H9 (cell line): Measurements from ENCODE around the gene MOXD1. TPM values are rescaled to one million over a fixed set of nuclear protein-coding genes. Genes with fewer than 3 reads are reported as not detected.

Experiments
- DNase-seq: peaks from one replicate; pipeline ENCODE4 v3.0.0-alpha.2; 2017
- H2AFZ ChIP-seq: one replicate; pipeline ENCODE4 v1.6.1; 2013; ENCODE audit warnings: mild to moderate bottlenecking, low read length, control low read depth, moderate library complexity
- H2AK5ac ChIP-seq: 2 replicates; pipeline ENCODE4 v1.6.1; 2013; ENCODE audit warnings: low read length, control low read depth, mixed read lengths; ENCODE audit not compliant: insufficient read length
- H2BK120ac ChIP-seq: one replicate; pipeline ENCODE4 v1.6.1; 2013; ENCODE audit warnings: low read depth, mild to moderate bottlenecking, low read length, control low read depth, inconsistent platforms; ENCODE audit not compliant: poor library complexity, severe bottlenecking
- H2BK12ac ChIP-seq: 2 replicates; pipeline ENCODE4 v1.6.1; 2013; ENCODE audit warnings: low read length, control low read depth, mixed read lengths, low read depth; ENCODE audit not compliant: insufficient read length
- H2BK15ac ChIP-seq: 2 replicates; pipeline ENCODE4 v1.6.1; 2013; ENCODE audit warnings: low read depth, low read length, control low read depth
- H2BK20ac ChIP-seq: one replicate; pipeline ENCODE4 v1.6.1; 2013; ENCODE audit warnings: low read depth, mild to moderate bottlenecking, low read length, control low read depth, inconsistent platforms; ENCODE audit not compliant: poor library complexity, severe bottlenecking
- H2BK5ac ChIP-seq: 2 replicates; pipeline ENCODE4 v1.6.1; 2013; ENCODE audit warnings: low read length, control low read depth, mixed read lengths; ENCODE audit not compliant: insufficient read length
- H3K14ac ChIP-seq: 2 replicates; pipeline ENCODE4 v1.6.1; 2013; ENCODE audit warnings: low read length, control low read depth; ENCODE audit not compliant: insufficient read depth
- H3K18ac ChIP-seq: 2 replicates; pipeline ENCODE4 v1.6.1; 2013; ENCODE audit warnings: low read depth, mild to moderate bottlenecking, mixed read lengths, low read length, control low read depth; ENCODE audit not compliant: insufficient read length
- H3K23ac ChIP-seq: 2 replicates; pipeline ENCODE4 v1.6.1; 2013; ENCODE audit warnings: low read length, control low read depth, mixed read lengths, low read depth; ENCODE audit not compliant: insufficient read length
- H3K23me2 ChIP-seq: 2 replicates; pipeline ENCODE4 v1.6.1; 2013; ENCODE audit warnings: low read depth, mild to moderate bottlenecking, mixed read lengths, low read length, control low read depth; ENCODE audit not compliant: insufficient read length, poor library complexity, severe bottlenecking
- H3K27ac ChIP-seq: 2 replicates; pipeline ENCODE4 v1.5.1; 2013; ENCODE audit warnings: low read length, control low read depth, mixed read lengths, low read depth; ENCODE audit not compliant: insufficient read length
- H3K27me3 ChIP-seq: 2 replicates; pipeline ENCODE4 v1.6.1; 2013; ENCODE audit warnings: low read length, control low read depth, inconsistent platforms; ENCODE audit not compliant: insufficient read depth
- H3K4ac ChIP-seq: 2 replicates; pipeline ENCODE4 v1.6.1; 2013; ENCODE audit warnings: low read depth, mild to moderate bottlenecking, control low read depth, inconsistent platforms, low read length, moderate library complexity
- H3K4me1 ChIP-seq: 2 replicates; pipeline ENCODE4 v1.6.1; 2013; ENCODE audit warnings: low read length, control low read depth, inconsistent platforms; ENCODE audit not compliant: insufficient read depth
- H3K4me2 ChIP-seq: 2 replicates; pipeline ENCODE4 v1.6.1; 2013; ENCODE audit warnings: low read length, control low read depth, mixed read lengths; ENCODE audit not compliant: insufficient read length, insufficient read depth
- H3K56ac ChIP-seq: 2 replicates; pipeline ENCODE4 v1.6.1; 2013; ENCODE audit warnings: low read depth, mild to moderate bottlenecking, mixed read lengths, low read length, control low read depth; ENCODE audit not compliant: insufficient read length
- H3K79me1 ChIP-seq: 2 replicates; pipeline ENCODE4 v1.6.1; 2013; ENCODE audit warnings: low read depth, mild to moderate bottlenecking, moderate library complexity, low read length, control low read depth, inconsistent platforms; ENCODE audit not compliant: insufficient read depth, poor library complexity, severe bottlenecking
- H3K79me2 ChIP-seq: 2 replicates; pipeline ENCODE4 v1.6.1; 2013; ENCODE audit warnings: low read length, control low read depth, inconsistent platforms; ENCODE audit not compliant: insufficient read depth
- H3K9ac ChIP-seq: 2 replicates; pipeline ENCODE4 v1.6.1; 2013; ENCODE audit warnings: low read length, control low read depth, mixed read lengths; ENCODE audit not compliant: insufficient read length; ENCODE audit errors: extremely low read depth
- H3K9me3 ChIP-seq: one replicate; pipeline ENCODE4 v1.6.1; 2013; ENCODE audit warnings: low read depth, low read length, inconsistent platforms; ENCODE audit not compliant: control insufficient read depth
- H3T11ph ChIP-seq: one replicate; pipeline ENCODE4 v1.6.1; 2013; ENCODE audit warnings: mild to moderate bottlenecking, low read length, control low read depth, inconsistent platforms
- H4K20me1 ChIP-seq: one replicate; pipeline ENCODE4 v1.6.1; 2013; ENCODE audit not compliant: control insufficient read depth, insufficient read length, insufficient read depth
- H4K5ac ChIP-seq: 2 replicates; pipeline ENCODE4 v1.6.1; 2013; ENCODE audit warnings: low read depth, mild to moderate bottlenecking, mixed read lengths, low read length, control low read depth; ENCODE audit not compliant: insufficient read length
- H4K8ac ChIP-seq: replicated peaks from 2 replicates; pipeline ENCODE4 v1.6.1; 2013; ENCODE audit warnings: low read length, control low read depth, mixed read lengths, low read depth; ENCODE audit not compliant: insufficient read length
- H4K91ac ChIP-seq: 2 replicates; pipeline ENCODE4 v1.6.1; 2013; ENCODE audit warnings: low read depth, mild to moderate bottlenecking, moderate library complexity, mixed read lengths, low read length, control low read depth; ENCODE audit not compliant: insufficient read length
- H3K27ac Mint-ChIP-seq, 3 experiments: 2 replicates in 2 of 3; 3 replicates in 1 of 3; pipeline ENCODE4 v1.8.0; 2020 to 2021; ENCODE audit warnings: mixed read lengths in 3 of 3, mild to moderate bottlenecking in 1 of 3, moderate library complexity in 1 of 3
- H3K27me3 Mint-ChIP-seq: 2 replicates; pipeline ENCODE4 v1.8.0; 2021; ENCODE audit warnings: low read depth, mild to moderate bottlenecking, moderate library complexity, mixed read lengths
- H3K36me3 Mint-ChIP-seq, 3 experiments: 2 replicates in 2 of 3; 3 replicates in 1 of 3; pipeline ENCODE4 v1.8.0; 2020 to 2021; ENCODE audit warnings: low read depth in 3 of 3, mixed read lengths in 3 of 3; ENCODE audit not compliant: insufficient read depth in 1 of 3
- H3K4me1 Mint-ChIP-seq, 2 experiments: 2 replicates each; pipeline ENCODE4 v1.8.0; 2020; ENCODE audit warnings: mixed read lengths in 2 of 2
- H3K4me3 Mint-ChIP-seq, 2 experiments: 2 replicates in 1 of 2; 3 replicates in 1 of 2; pipeline ENCODE4 v1.8.0; 2020 to 2021; ENCODE audit warnings: mild to moderate bottlenecking in 2 of 2, mixed read lengths in 2 of 2, moderate library complexity in 1 of 2
- H3K9me3 Mint-ChIP-seq, 2 experiments: 2 replicates in 1 of 2; 3 replicates in 1 of 2; pipeline ENCODE4 v1.8.0; 2020; ENCODE audit warnings: mild to moderate bottlenecking in 2 of 2, mixed read lengths in 2 of 2, moderate library complexity in 1 of 2
- WGBS: extraction: QIAGEN DNeasy Blood & Tissue Kit; methylation state at CpG from one replicate; pipeline ENCODE4 v1.1.7; 2013; ENCODE audit warnings: missing lambda C conversion rate, low lambda C conversion rate, mixed read lengths; ENCODE audit not compliant: insufficient read length; ENCODE audit errors: extremely low coverage; 5-methylcytosine and 5-hydroxymethylcytosine counted together
- total RNA-seq: library from RNA; stranded (reverse); gene quantifications from 2 replicates; pipeline ENCODE4 v1.2.1, GENCODE V29; 2021
- TF ChIP-seq, protein P1 (sequence below): fragments of 200-600 bp; sonication (generic); conservative IDR thresholded peaks from 3 replicates; pipeline ENCODE4 v1.8.0; 2021; ENCODE audit warnings: antibody characterized with exemption, mild to moderate bottlenecking

Gene MOXD1
- total RNA-seq, 1 experiment from 2014 or later: 2.3 TPM

DNA sequence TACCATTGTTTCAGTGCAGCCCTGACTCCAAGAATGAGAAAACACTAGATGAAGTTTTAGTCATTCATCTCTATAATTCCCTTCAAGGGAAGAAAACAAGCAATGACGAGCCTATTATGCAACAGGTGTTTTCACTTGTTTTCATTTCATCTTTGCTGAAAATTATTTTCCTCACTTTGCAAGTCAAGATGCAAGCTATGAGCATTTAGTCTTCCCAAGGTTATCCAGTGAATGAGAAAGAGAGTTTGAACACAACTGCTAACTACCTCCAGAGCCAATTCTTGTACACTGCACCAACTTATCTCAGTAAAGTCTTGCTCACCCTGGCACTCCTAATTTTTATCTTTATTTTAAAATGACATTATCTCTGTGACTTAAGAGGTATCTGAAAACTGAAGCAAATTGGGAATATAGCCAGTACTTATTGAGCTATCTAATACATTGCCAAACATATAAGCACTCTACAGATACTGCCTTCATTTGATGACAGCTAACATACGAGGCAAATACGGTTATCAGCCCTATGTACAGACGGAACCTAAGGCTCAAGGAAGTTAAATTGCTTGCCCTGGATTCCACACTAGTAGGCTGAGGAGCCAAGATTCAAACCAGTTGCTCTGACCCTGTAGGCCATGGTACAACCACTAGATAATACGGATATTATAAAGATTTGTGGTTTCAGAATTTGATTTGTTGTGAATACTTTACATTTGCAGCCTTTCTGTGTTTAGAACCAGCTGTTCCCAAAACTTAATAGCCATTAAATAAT, 36.8 kb downstream of the MOXD1 start:
- H3K4me1 Mint-ChIP-seq: peaks cover 3 to 4% of the 10 kb centered on the region in 2 experiments; a peak in 2 of 4 replicates

More for the DNA sequence above, 36.8 kb downstream of the MOXD1 start:
- H3K27me3 ChIP-seq: no peaks in the 10 kb centered on the region
- no peak for DNase-seq
- Mint-ChIP-seq H3K36me3 (no peaks in the 10 kb centered on the region), H3K27ac (no peak overlapping the region; a peak in 1 of 7 replicates), H3K4me3 (no peak overlapping the region), H3K9me3 (no peaks in the 10 kb centered on the region), H3K27me3 (0 out of 2 replicates have a peak, but pooled peaks cover 1% of the 10 kb centered on the region)
- no peak overlapping the region for H3T11ph ChIP-seq
- H3K79me2 ChIP-seq: no peaks in the 10 kb centered on the region
- H3K79me1 ChIP-seq: no peaks in the 10 kb centered on the region
- H2AFZ ChIP-seq: no peak overlapping the region
- no peaks in the 10 kb centered on the region for H3K9me3 ChIP-seq
- no peak overlapping the region for H3K27ac ChIP-seq
- H2BK20ac ChIP-seq: no peak overlapping the region
- TF ChIP-seq, protein P1, sequence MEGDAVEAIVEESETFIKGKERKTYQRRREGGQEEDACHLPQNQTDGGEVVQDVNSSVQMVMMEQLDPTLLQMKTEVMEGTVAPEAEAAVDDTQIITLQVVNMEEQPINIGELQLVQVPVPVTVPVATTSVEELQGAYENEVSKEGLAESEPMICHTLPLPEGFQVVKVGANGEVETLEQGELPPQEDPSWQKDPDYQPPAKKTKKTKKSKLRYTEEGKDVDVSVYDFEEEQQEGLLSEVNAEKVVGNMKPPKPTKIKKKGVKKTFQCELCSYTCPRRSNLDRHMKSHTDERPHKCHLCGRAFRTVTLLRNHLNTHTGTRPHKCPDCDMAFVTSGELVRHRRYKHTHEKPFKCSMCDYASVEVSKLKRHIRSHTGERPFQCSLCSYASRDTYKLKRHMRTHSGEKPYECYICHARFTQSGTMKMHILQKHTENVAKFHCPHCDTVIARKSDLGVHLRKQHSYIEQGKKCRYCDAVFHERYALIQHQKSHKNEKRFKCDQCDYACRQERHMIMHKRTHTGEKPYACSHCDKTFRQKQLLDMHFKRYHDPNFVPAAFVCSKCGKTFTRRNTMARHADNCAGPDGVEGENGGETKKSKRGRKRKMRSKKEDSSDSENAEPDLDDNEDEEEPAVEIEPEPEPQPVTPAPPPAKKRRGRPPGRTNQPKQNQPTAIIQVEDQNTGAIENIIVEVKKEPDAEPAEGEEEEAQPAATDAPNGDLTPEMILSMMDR: no peak
- no peaks in the 10 kb centered on the region for H4K20me1 ChIP-seq
- no peak overlapping the region for H3K18ac ChIP-seq
- H3K56ac ChIP-seq: no peak overlapping the region
- H3K9ac ChIP-seq: no peak overlapping the region
- no peak overlapping the region for H2BK5ac ChIP-seq
- H2BK15ac ChIP-seq: no peak overlapping the region
- H4K5ac ChIP-seq: no peak overlapping the region
- no peak overlapping the region for H3K4ac ChIP-seq
- H3K23me2 ChIP-seq: no peaks in the 10 kb centered on the region
- no peak overlapping the region for H4K91ac ChIP-seq
- H4K8ac ChIP-seq: no peak overlapping the region
- H3K14ac ChIP-seq: no peak overlapping the region
- H2BK12ac ChIP-seq: no peak overlapping the region
- H3K23ac ChIP-seq: no peak overlapping the region
- WGBS: no CpG with 5 or more reads among the region's 5 CpGs
- H2AK5ac ChIP-seq: no peak overlapping the region
- no peak overlapping the region for H2BK120ac ChIP-seq
- H3K4me2 ChIP-seq: no peak overlapping the region
- no peaks in the 10 kb centered on the region for H3K4me1 ChIP-seq
